ENCODE results near the gene ADAMTS8. TPM values are rescaled to one million over a fixed set of nuclear protein-coding genes. Genes with fewer than 3 reads are reported as not detected.
A peak's percentile ranks its signal among the peaks of the same experiment; 100 is the strongest.

The ADAMTS8 gene
- total RNA-seq, 1 donor from 2014 or later: 23.6 TPM

GRCh38 chr11:130397780-130398179 lies 30.6 kb downstream of the ADAMTS8 start:
- no peak for DNase-seq

DNA sequence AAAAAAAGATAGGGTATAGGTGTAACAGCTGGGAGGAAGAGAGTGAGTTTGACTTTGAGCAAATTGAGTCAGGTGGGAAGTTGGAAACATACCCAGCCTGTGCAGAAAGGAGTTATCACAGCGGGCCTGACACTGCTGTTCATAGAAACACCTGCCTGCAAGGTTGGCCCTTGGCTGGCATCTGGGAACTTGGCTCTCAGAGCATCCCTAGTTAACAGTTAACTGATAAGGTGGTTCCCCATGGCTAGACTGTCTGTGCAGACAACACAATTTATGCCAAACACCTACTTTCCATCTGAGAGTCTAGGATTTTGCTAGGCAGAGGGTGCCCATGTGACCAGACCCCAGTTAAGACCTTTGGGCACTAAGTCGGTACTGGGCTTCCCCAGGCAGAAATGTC lies 31.4 kb downstream of the ADAMTS8 start:
- no peak for DNase-seq

DNA sequence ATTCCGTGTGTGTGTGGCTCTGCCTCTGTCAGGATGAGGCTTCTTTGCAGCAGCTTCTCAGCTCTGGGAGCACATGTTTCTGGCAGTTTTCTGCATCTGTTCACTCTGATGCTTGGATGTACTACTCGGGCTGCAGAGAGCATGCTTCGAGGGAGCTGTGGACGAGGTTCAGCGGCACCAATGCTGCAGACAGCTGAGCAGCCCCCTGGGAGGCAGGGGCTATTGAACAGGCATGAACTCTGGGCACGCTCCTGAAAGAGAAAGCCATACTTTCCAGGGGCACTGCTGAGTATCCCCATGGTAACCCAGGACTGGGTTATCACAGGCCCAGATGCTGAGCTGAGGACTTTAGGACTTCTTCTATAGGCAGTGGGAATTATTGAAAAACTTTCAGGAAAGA lies 33.8 kb downstream of the ADAMTS8 start:
- peak; percentile 51 for DNase-seq

DNA sequence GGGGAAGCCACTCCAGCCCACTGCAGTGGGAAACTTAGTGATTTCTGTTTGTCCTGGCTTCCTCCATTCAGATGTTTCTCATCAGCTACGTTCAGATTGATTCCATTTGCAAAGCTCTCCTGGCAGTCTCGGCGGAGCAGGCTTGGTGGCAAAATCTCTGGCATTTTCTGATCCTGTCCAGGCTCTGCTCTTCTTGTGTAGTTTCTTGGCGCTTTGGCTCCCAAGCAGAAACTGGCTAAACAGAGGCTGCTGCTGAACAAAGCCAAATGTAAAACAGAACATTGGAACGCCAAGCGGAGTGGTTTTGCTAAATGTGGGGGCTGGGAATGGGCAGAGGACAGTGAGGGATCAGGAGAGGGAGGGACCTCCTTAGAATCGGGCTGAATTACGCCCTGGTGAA lies 36.7 kb downstream of the ADAMTS8 start:
- DNase-seq: peak; percentile 75

DNA sequence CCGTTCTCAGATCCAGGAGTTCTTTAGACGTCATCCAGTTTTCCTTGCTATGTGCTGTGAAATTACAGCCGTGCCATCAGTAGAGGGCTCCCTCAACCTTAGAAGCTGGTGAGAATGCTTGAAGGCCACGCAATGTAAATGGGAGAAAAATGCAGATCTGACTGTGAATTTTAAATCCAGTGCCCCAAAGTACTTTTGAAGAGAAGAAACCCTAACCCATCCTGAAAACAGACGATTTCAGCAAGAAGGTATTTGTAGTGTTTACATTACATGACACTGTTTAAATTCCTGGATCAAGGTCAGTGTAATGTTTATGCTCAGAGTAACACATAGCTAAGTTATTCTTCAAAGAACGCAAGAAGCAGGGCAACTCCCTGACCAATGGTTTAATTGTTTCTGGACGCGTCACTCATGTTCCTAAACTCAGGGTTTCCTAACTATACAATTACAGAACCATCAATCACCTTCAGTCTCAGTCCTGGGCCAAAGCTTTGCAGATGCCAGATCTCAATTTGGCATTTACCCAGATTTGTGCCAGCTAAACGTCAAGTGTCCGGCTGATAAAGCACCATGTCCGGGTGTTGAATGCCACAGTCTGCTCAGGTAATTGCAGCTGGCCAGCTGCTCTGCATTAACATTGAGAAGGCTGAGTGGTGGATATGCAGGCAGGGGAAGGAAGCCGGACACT lies 38.2 kb downstream of the ADAMTS8 start:
- peak; percentile 84 for DNase-seq

DNA sequence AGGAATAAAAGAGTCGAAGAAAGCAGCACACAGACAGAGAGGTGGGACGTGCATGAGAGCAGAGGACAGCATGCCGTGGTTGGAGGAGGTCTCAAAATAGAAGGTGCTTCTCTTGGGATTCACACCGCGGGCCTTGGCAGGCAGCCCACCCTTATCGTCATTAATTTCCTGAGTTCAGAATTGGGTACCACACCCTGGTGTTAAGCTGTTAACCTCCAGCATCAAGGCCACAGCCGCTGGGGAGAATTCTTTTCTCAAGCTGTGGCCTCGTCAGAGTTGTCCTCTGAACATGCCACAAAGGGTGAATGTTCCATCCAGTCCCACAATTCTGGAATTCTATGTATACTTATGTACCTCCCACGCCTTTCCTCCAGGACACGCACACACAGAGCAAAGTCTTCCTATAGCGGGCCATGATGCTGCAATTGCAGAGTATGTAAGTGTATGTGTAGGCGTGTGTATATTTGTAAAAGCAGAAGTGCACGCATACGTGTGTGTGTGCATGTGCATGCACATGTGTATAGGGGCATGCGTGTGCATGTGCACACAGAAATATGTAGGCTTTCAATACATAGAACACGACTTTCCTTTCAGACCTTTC lies 39.0 kb downstream of the ADAMTS8 start:
- peak; percentile 75 for DNase-seq

DNA sequence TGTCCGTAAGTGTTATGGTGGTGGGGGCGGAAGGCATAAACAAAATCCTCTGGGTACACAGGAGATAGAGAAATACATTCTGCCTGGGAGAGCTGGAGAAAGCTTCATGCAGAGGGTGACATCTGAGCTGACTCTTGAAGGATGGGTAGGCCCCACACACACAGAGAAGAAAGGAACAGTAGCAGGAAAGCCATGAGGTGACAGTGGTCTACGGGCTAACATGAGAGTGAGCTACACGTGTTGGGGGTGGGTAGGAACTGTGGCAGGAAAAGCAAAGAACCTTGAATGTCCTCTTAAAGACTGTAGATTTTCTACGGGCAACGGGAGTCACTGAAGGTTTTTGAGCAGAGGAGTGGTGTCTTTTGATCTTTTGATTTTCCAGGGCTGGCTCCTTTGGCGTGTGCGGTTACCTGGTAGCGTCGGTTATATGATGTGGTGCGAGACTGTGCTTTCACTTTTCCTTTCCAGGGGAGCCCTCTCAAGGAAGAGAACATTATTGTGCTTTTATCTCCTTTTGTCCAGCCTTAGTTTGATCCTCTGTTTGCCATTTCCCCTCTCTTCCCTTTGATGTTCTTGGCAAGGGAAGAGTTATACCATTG lies 39.7 kb downstream of the ADAMTS8 start:
- DNase-seq: no peak

DNA sequence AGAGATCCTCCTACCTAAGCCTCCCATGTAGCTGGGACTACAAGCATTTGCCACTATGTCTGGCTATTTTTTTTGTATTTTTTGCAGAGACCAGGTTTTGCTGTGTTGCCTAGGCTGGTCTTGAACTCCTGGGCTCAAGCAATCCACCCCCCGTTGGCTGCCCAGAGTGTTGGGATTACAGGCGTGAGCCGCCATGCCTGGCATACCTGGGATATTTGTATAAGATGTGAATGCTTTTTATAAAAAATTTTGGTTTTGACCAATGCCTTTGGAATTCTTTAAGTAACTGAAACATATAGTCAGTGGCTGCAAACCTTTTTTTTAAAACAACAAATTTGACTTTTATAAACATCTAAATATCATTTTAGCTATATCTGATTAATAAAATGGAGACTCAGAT lies 42.4 kb downstream of the ADAMTS8 start:
- DNase-seq: no peak

- DNase-seq: peak; percentile 85
Measured at GRCh38 chr11:130383344-130384211, 44.8 kb downstream of the ADAMTS8 start.

GRCh38 chr11:130381317-130381716 lies 47.1 kb downstream of the ADAMTS8 start:
- peak; percentile 27 for DNase-seq

- DNase-seq: no peak
Measured at GRCh38 chr11:130380778-130381177, 47.6 kb downstream of the ADAMTS8 start.

- DNase-seq: no peak
Measured at GRCh38 chr11:130379276-130379675, 49.1 kb downstream of the ADAMTS8 start.

GRCh38 chr11:130370845-130371590 lies 57.4 kb downstream of the ADAMTS8 start:
- peak; percentile 30 for DNase-seq

- DNase-seq: no peak
Measured at GRCh38 chr11:130369713-130370112, 58.7 kb downstream of the ADAMTS8 start.

DNA sequence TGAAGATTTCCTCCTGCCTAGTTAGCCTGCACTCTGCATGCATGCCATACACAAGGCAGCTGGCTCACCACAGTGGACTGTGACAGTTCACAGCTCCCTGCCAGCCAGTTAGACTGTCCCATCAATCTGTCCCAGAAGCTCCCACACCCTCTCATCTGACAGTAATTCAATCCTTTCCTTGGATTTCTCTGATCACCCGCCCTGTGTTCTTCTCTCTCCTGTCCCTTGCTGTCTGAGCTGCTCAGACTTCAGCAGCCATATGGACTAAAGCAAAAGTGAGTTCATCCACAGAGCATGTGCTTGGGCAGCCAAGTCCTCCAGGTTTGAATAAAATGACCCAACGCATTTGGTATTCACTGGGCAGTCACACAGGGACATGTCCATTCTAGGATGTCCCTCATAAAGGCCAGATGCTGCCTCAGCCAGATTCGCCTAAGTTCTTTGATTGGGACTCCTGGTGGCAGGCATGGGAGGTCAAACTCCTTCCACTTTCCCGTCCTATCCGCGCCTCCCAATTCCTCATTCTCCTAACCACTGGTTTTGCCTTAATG lies 59.2 kb downstream of the ADAMTS8 start:
- DNase-seq: peak; percentile 83

DNA sequence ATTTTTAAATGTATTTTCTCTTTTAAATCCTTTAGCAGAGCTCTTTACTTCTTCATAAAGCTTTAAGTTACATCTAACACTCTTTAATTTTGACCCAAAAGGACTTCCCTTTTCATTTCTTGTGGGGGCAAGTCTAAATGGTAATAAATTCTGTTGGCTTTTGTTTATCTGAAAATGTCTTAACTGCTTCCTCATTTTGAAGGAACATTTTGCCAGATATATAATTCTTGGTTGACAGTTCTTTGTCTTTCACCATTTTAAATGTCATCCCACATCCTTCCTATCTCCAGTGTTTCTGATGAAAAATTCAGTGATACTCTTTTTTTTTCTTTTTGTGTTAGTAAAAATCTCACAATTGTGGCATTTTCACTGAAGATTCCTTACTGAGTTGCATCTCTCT lies 69.0 kb downstream of the ADAMTS8 start:
- DNase-seq: no peak

DNA sequence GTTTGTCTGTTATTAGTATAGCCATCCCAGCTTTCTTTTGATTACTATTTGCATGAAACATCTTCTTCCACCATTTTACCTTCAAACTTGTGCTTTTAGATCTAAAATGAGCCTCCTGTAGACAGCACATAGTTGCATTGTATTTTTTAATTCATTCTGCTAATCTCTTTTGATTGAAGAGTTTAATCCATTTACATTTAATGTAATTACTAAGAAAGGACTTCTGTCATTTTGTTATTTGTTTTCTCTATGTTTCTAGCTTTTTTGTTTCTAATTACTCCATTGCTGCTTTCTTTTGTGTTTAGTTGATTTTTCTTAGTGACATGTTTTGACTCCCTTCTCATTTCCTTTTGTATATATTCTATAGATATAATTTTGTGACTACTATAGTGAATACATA lies 70.0 kb downstream of the ADAMTS8 start:
- DNase-seq: no peak

Data from tongue (tissue), 2 donors.